ENCODE measurements around the gene DAPK2.

Gene DAPK2

DNA sequence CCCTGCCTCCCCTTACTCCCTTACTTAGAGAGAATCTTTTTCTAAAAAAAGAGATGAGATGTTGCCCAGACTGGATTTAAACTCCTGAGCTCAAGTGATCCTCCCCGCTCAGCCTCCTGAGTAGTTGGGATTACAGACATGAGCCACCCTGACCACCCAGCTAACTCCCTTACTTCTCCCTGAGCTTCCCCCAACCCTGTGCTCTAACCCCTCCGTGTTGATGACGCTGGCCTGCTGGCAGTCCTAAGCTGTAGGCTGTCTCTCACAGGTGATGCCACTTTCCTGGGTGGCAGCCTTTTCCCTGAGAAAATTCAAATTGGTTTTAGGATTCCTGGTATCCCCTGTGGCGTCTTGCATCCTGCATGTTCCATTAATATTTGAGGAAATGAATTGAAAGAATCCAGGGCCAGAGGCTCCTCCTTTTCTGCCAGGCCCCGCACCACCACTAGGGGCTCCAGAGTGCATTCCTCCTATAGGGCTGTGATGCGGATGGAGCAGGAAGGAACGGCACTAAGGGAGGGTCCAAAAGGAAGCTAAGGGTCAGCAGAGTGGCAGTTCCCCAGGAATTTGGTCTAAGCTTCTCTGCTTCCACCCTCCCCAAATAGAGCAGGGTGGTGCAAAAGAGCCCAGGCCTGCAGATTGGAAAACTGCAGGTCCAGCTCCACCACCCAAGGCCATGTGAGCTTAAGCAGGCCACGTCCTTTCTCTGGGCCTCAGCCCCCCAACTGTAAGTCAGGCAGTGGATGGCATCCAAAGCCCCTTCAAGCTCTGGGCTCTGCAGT is 101.1 kb downstream of the DAPK2 start:
- peak in 35 of 58 donors; percentile 8 to 56 (median 26) for DNase-seq

DNA sequence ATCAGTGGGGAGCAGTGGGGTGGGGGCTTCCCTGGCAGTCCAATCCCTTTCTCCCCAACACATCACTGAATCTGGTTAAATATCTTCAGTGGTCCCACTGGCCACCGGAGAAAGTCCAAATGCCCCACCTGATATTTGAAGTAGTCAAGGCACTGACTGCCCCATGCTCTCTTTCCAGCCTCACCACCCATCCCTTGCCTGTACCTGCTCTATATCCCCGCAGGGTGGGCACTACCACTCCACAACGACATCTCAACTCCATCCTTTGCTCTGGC is 101.7 kb downstream of the DAPK2 start:
- DNase-seq: no peak

DNA sequence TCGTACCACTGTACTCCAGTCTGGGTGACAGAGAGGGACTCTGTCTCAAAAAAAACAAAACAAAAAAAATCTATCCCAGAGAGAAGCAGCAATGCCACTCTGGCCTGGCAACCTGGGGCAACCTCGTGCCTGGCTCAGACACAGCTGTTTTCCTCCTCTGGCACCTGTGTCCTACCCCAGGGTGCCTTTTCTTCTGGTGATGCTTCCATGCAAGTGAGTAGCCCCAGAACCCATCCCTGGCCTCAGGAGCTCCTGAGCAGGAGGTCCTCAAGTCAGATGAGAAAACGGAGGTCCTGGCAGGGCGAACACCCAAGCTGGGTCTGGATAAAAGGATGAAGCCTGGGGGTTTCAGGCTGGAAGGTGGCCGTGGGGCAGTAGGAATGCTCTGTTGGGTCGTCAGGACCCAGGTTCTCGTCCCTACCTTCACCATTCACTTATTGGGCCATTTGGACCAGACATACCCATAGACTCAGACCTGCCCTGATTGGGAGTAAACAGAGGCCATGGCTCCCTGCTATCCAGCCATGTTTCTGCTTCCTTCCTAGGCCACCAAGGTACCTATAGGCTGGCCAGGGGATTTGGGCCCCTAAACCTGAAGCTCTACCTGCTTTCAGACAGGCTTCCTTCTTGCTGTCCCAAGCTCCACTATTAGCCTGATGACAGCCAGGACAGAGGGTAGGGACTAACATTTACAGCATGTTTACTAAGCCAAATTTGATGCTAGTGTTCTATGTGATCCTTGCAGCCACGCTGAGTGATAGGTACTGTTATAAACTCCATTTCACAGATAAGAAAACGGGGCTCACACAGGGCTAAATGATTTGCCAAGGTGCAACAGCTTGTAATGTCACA is 102.2 kb downstream of the DAPK2 start:
- DNase-seq: no peak

DNA sequence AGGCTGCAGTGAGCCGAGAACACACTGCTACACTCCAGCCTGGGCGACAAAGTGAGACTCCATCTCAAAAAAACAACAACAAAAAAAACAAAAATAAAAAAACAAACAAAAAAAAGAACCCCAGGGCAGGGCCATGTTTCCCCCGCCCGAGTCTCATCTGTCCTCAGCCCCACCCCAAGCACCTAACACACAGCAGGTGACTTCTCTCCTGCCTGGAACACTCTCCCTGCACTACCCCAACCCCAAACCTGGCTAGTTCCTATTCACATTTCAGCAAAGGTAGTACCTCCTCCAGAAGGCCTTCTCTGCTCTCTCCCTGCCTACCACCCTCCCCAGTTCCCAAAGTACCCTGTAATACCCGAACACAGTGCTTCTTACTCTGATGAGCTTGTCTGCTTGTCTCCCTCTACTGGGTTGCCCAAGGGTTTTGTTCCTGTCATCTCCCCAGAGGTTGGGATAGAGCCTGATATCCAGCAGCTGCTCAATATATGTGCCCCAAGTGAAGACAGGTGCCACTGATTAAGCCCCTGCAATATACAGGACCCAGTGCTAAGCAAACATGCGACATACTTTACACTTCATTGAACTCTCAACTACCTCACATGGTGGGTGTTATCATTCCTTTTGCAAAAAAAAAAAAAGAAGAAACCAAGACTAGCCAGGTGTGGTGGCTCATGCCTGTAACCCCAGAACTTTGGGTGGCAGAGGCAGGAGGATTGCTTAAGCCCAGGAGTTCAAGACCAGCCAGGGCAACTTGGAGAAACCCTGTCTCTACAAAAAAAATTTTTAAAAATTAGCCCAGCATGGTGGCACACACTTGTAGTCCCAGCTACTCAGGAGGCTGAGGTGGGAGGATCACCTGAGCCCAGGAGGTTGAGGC is 103.6 kb downstream of the DAPK2 start:
- no peak for DNase-seq

DNA sequence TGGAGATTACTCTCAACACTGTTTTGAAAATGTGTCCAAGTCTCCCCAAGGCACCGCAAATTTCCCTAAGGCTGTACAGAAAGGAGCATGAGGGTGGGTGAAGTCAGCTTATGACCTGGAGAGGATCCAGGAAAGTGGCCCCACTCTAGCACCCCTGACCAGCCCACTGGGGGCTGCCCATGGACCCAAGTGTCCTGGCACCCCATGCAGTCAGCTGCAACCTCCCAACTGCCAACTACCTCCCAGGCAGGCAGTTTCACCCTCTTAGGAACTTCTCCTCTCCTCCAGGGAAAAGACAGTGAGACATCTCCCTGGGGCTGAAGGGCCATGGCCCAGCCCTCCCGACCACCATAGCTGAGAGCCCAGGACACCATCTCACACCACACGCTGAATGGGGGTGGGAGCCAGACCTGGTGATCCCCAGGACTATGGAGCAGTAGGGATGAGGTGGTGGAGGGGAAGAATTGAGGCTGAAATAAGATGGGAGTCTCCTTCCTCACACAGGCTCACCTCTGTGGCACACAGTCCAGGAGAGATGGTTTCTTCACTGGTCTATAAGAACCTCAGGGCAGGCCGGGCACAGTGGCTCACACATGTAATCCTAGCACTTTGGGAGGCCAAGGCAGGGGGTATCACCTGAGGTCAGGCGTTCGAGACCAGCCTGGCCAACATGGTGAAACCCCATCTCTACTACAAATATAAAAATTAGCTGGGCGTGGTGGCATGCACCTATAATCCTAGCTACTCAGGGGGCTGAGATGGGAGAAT is 104.4 kb downstream of the DAPK2 start:
- DNase-seq: no peak

DNA sequence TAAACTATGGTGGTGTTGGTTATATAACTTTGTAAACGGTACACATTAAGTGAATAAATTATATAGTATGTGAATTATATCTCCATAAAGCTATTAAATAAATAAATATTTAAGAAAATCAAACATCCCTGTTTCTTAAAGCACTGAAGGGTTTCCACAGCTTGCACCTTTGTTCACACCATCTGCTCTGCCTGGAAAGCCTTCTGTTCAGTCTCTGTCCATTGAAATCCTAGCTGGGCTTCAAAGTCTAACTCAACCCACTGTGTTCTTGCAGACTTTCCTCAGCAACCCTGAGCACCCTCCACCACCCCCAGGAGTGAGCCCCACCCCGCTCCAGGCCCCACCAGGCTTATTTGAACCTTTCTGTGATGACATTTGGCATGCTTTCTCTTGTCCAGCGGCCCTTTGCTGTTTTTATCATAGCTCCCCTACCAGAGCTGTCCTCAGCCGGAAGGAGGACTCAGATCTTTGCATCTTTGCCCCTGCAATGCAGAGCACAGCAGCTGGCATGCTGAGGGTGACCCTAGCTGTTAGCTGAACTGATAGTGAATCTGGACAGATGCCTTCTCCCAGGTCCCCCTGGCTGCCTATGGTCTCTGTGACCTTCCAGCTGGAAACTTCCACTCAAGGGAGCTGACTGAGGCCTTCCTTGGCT is 105.2 kb downstream of the DAPK2 start:
- peak in 3 of 58 donors; percentile 11 to 22 (median 13) for DNase-seq

DNA sequence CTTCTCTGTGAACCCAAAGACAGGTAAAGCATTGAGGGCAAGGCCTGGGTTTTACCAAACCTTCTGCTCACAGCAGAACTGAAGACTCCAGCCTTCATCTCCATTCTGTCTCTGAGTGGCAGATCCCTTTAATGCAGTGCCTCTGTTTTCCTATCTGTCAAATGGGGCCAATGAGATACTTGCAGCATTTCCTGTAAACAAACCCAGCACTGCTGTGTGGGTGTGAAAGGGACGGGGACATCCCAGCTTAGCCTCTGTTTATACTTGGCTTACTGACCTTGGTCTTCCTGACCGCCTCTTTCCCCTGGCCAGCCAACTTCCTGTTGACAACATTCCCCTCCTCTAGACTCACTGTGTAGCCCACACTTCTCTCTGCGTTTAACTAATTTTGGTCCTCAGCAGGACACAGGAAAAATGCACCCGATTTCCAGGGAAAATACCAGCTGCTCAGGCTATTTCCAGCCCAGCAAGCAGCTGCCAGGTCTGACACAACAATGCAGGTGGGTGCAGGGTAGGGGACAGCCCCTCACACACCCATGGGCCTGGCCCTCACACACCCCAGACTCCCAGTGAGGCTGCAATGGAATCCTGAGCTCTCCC is 106.7 kb downstream of the DAPK2 start:
- peak in 1 of 58 donors; percentile 7 for DNase-seq

DNA sequence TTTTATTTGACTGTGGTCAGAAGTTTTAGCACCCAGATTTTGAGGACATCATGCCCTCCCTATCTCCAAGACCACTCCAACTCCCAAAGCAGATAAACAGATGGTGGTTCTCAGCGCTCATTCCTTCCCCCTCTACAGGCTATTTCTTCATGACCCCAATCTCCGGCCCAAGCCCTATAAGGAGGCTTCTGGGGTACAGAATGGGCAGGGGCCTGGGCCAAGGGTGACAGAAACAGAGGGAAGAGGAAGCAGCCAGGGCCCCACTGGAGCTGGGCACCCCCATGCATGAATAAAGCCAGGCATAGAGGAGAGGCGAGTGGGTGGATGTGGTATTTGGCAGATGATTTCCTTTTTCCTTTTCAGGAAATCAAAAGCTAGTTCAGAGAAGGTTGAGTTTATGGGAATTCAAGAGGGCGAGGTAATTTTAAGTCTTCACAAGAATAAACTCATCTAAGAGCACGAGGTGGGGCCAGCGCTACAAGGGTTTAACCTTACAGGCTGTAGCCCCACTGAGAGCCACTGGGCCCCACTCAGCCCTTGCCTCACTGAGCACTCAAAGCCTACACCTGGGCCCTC is 107.7 kb downstream of the DAPK2 start:
- no peak for DNase-seq

DNA sequence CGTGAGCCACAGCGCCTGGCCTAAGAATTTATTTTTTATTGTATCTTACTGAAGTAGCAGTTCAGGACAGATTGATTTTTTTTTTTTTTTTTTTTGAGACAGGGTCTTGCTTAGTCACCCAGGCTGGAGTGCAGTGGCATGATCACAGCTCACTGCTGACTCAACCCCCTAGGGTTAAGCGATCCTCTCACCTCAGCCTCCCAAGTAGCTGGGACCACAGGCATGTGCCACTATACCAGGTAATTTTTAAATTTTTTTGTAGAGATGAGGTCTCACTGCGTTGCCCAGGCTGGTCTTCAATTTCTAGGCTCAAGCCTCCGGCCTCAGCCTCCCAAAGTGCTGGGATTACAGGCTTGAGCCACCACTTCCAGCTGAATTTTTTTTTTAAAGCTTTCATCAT is 112.8 kb downstream of the DAPK2 start:
- no peak for DNase-seq

DNA sequence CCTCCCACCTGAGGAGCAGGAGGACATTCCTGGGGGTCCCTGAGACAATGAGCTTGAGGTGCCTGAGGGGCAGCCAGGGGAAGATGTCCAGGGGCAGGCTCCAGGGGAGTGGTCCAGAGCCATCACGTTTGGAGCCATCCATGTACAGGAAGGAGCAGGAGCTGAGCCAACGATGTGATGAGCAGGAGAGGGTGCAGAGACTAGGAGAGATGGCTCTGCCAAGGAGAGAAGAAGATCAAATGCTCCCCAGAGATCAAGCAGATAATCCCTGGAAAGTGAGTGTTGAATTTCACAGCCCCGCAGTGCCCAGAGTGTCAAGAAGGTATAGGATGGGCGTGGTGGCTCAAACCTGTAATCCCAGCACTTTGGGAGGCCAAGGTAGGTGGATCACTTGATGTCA is 114.7 kb downstream of the DAPK2 start:
- no peak for DNase-seq

DNA sequence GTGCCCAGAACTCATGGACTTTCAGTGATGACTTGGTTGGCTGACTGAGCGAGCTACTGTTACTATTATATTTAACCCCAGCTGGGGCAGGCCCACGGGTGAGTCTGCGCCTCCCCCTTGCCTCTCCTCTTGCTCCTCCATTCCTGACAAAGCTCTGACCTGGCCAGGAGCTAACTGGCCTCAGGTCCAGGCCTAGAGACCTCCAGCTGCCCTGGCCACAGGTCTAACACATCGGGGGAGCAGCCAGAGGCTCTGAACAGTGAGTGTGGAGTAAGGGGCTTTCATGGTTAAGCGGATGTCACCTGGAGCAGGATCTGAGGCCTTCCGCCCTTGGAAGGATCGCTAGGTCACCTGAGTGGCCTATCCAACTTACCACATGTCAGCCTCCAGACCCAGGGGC is 116.3 kb downstream of the DAPK2 start:
- DNase-seq: no peak

DNA sequence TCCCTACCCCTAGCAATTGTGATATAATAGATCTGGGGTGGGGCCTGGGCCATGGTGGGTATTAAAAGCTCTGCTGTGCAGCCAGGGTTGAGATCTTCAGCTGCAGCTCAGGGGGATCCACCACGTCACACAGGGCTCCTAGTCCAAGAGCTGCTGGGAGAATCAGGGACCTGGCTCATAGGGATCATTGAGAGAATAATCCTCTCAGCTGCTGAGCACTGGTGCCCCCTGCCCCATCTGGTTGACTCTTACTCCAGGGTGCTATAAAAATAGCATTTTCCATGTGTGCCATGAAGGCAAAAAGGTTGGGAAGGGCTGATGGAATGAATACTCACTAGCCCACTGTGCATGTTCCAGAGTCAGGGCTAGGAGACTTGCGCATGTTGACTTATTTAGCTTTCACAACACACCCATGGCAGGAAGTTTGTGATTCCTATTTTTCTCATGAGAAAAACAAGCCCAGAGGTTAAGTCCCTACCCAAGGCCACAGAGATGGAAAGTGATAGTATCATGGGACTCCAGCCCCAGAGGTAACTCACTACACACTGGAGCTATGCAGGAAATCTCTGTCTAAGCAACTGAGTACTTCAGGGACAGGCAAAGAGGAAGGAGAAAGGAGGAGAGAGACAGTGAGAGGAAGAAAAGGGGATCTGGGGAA is 118.0 kb downstream of the DAPK2 start:
- DNase-seq: no peak

DNA sequence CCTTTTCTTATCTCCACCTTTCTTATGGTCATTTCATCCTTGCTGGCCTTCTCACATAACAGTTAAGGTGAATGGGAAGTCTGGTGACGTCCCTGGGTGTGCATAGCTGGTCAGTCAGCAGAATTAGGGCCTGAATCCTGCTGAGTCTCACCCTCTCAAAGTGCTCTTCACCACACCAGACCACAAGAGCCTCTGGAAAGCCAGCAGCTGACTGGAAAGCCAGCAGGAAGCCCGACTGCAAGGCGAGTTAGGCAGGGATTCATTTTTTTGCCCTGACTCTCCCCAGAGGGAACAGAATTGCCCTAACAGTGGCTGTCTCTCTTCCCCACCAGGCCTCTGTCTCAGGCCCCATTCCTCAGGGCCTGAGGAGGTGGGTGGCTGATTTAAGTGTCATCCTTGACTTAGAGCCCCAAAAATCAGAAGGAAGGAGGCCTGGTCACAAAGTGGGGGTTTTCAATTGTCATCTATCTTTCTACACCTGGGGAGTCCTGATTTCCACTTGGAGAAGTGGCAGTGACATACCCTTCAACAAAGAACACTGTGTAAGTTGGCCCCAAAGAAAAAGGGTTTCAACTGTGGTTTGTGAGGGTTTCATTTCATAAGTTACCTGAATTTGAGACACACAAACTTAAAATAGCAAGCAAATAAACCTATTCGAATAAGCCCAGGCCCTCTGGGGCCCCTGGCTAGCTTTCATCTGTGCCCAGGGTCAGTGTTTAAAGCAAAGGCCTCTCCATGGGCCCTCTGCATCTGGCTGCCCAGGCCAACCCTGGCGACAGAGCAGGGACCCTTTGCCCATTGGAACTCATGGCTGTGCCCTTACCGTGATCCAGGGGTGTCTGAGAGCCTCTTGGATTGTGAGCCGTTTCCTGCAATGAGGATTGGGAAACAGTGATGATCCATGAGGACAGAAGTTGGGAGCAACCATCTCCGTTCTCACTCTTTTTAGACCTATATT is 122.0 kb downstream of the DAPK2 start:
- no peak for DNase-seq

DNA sequence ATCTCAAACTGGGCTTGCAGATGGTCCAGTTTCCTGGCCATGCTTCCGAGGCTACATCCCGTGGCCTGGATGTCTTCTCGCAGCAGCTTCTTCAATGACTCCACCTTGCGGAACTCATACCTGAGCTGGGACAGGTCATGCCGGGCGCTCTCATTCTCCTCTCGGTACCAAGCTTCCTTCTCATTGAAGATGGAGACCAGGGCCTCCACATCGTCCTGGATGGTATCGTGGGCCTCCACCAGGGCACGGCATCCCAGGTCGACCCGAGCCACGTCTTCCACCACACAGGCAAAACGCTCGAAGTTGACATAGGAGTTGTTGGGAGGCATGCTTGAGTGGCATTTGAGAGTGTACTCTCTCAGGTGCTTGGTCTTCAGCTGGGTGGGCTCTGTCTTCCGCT is 123.4 kb downstream of the DAPK2 start:
- no peak for DNase-seq

DNA sequence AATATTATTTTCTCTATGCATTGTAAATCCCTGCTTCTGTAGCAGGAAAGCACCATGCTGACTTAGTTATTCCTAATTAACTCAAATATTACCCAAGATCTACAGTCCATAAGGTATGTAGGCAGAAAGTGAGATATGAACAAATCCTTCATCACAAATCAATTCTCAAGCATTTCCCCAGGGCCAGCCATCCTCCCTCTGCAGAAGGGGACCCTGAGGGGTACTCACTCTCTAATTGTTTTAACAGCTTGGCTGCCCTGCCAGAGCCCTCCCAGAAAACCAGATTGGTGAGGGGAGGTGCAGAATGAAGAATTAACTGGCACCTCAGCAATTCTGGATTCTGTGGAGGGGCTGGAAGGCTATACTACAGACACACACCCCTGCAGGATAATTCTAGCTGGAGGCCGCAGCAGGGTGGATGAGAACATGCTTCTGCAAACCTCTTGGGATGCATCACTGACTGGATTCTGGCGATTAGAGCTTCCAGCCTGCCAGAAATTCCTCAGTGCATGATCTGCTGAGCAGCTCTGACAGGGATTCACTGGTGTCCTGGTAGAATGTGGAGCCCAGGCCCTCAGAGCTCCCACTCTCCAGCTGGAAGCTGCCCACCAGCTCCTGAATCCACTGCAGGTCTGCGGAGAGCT is 123.9 kb downstream of the DAPK2 start:
- peak in 3 of 58 donors; percentile 3 to 21 (median 10) for DNase-seq

DNA sequence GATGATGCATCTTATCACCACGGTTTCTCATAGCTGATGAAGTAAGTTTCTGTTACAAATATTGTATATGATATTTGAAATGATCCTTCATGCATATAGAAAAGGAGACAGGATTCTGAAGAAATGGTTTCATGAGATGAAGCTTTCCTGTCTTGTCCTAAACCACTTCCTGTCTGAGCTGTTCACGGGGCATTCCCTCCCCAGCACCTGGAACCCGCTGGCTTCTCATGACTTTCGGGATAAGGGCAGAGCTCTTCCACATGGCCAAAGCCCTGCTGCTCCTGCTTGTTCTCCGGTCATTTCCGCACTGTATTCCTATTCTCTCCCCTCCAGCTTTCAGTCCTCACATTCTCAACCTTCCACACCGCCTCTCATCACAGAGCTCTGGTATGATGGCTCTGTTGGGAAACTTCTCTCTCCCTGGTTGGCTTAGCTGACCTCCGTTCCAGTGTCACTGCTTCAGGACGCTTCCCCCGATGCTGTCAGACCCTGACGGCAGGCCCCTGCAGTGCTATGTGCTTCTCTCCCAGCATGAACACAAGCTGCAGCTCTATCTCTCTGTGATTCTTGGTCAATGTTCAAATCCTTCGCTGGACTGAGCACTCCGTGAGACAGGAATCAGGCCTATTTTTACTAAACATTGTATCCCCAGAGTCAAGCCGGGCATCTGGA is 125.6 kb downstream of the DAPK2 start:
- no peak for DNase-seq

DNA sequence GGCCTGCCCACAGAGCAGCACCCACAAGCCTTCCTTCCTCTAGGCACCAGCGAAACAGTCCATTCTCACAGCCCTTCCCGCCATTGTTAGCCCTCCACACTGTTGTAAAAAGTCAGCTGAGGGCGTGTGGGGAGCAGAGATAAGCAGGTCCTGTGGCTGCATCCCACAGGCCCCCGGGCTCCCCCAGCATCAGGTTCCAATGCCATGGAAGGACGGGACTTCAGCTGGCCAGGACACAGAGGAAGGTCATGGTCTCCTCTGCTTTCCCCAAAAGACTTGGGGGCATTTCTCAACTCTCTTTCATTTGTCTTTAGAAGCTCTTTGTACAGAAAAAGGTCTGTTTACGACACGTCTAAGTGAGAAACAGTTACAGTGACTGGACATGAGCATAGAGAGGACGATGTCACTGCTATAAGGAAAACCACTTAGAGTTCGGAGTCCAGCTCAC is 127.4 kb downstream of the DAPK2 start:
- no peak for DNase-seq
